EH (cell line): ENCODE results near the gene PRDM16.

ENCODE experiments used
- DNase-seq: peaks from one replicate; pipeline ENCODE4 v3.0.0-alpha.2; 2015; ENCODE audit warnings: low read depth

The PRDM16 gene

DNA sequence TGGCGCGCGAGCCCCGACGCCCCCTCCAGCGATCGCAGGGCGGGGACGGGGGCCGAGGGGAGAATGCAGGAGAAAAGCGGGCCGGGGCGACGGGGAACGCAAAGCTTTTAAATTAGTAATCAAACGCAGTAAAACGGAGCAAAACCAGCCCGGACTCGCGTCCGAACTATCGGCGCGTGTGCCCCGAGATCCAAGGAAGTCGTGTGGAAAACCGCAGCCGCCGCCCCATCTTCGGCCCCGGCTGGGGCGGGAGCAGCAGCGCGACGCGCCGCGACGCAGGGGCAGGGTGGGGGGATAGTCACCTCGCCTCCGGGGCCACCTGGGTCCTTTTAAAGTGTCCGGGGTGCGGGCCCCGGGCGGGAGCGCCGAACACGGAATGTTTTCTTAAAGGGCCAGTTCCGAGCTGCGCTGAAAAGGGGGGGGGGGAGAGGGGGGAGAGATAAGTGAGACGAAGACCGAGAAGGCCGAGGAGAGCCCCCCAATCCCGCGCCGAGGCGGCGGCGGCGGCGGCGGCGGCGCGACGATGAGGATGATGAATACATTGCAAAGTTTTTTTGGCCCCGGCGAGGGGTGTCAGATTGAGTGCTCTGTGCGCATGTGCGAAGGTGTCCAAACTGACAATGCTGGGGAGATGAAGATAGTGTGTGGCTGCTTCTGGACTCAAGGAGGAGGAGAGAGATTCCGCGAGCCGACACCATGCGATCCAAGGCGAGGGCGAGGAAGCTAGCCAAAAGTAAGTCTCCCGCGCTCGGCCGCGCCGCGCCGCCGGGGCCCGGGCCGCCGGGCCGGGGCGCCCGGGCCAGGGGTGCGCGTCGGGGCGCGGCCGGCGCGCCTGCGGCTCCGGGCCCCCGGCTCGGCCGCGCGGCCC, at the start of gene PRDM16:
Gene PRDM16, plus strand, starts transcription at position 640 of the 868 bp plus-strand sequence. Its CDS starts 57 bp downstream, at position 697.
- DNase-seq: peak; percentile 43

DNA sequence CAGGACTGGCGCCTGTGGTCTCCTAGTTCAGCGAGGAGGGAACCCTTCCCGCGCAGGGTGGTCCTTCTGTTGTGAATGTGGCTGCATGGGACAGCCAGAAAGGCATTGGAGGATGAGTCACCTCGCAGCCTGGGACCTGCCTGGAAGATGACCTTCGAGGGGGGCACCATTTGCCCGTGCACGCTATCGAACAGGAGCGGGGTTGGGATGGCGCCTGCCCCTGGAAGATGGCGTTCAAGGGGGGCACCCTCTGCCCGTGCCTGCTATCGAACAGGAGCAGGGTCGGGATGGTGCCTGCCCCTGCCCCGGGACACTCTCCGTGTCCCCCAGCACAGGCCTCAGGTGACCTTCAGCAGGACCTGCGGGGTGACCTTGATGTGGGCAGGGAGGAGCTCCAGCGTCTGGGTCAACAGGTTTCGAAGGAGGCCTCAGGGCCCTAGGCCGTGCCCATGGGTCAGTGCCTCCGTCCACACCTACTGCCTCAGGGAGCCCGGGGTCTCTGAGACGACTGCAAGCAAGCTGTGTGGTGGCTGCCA, 49.4 kb upstream of the PRDM16 start:
- DNase-seq: no peak

DNA sequence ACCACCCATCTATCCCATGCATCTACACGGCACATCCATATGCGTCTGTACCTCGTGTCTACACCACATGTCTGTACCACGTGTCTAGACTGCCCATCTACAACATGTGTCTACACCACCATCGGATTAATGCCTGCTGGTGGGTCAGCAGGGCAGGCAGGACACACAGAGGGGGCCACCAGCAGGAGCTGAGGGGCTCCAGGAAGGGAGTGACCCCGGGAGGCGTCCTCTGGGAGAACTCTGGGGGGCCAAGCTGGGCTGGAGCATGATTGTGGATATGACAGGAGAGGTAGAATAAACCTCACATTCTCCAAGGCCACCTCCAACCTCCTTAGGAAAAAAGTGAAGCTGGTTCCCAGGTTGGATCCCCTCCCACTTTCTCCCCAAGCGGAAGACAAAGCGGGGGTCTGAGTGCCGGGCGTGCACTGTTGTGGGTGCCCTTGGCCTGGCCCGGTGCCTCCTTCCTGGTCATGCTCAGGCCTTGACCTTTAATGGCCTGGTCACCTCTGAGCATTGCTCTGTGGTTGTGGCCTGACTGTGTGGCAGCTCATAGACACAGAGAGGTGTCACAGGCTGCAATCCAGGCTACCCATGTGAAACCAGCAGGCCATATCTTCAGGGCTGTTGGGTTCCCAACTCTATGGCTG, 48.6 kb upstream of the PRDM16 start:
- DNase-seq: no peak

DNA sequence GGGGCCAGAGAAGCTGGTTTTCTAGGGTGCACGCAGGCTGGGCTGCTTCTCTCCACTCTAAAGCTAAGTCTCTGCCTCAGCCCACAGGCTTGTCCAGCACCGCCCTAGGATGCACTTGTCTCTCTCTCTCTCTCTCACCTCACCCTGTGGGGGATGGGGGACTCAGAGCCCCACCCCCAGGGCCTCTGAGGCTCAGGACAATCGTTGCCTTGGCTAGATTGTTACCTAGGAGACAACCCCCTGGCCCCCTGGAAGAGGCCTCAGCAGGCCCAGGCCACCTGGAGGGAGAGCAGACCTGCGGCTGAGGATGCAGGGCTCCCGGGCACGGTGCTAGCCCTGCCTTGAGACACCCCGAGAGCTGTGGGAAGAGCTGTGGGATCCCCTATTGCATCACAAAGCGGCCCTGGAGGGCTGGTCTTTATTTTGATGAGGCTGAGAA, 47.8 kb upstream of the PRDM16 start, which contains the start of gene ACTRT2:
Gene ACTRT2, plus strand, starts transcription at position 235 of the 439 bp plus-strand sequence. CDS start 220 bp downstream, outside the sequence.
- DNase-seq: no peak

DNA sequence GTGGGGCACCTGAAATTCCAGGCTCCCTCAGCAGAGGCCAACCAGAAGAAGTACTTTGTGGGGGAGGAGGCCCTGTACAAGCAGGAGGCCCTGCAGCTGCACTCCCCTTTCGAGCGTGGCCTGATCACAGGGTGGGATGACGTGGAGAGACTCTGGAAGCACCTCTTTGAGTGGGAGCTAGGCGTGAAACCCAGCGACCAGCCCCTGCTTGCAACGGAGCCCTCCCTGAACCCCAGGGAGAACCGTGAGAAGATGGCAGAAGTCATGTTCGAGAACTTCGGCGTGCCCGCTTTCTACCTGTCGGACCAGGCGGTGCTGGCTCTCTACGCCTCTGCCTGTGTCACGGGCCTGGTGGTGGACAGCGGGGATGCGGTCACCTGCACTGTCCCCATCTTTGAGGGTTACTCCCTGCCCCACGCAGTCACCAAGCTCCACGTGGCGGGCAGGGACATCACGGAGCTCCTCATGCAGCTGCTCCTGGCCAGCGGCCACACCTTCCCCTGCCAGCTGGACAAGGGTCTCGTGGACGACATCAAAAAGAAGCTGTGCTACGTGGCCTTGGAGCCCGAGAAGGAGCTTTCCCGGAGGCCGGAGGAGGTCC, 47.1 kb upstream of the PRDM16 start:
- DNase-seq: no peak

DNA sequence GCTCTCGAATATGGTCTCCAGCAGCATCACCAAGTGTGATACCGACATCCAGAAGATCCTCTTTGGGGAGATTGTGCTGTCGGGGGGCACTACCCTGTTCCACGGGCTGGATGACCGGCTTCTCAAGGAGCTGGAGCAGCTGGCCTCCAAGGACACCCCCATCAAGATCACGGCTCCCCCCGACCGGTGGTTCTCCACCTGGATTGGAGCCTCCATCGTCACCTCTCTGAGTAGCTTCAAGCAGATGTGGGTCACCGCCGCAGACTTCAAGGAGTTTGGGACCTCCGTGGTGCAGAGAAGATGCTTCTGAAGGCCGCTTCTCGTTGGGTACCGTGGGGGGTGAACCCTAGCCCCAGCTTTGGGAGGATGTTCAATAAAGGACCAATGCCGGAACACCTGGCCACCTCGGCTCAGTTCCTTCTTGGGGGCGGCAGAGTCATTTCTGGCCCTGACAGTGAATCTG, 46.5 kb upstream of the PRDM16 start:
- no peak for DNase-seq

DNA sequence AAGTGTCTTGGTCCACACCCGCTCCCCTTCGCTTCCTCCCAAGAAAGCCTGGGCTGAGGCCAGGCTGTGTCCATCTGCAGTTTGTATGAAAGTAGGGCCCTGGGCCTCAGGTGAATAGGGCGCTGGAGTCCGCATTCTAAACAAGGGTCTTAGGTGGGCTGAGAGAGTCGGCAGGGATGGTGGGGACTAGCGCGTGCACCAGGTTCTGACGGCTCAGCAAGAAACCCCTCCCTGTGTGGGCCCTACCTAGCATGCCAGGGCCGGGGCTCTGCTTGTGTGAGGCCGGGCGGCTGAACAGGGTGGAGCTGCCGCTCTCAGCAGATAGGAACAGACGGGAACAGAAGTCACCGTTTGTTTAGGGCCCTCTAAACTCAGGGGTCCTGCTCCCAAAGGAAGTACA, 46.0 kb upstream of the PRDM16 start:
- DNase-seq: no peak

DNA sequence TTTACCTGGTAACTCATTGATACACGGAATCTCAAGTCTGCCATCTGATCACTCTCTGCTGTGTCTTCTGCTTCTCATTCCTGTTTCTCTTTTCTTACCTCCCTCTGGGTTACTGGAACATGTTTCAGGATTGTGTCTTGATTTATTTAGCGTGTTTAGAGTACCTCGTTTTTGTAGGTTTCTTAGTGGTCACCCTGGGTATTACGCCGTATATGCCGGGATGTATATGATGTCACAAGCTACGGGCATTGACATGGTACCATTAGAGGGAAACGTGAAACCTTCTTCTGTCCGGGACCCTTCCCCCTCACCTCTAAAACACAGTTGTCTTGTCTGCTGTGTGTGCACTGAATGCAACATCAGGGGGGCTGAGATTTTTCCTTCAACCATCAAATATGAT, 45.0 kb upstream of the PRDM16 start:
- no peak for DNase-seq

DNA sequence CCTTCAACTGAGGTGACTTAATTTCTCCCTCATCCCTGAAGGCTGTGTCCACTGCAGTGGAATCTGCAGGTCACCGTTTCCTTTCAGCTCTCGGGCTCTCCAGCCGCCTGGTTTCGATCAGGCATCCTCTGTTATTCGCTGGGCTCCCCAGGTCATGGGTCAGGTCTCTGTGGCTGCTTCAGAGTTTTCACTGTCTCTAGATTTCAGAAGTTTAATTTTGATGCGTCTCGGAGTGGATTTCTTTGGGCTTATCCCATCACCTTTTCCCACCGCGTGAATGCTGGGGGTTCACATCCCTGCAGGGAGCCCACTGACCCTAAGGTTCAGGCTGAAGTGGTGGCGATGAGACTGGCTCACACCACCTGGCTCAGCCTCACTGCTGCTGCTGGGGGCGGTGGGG, 44.4 kb upstream of the PRDM16 start:
- DNase-seq: no peak

DNA sequence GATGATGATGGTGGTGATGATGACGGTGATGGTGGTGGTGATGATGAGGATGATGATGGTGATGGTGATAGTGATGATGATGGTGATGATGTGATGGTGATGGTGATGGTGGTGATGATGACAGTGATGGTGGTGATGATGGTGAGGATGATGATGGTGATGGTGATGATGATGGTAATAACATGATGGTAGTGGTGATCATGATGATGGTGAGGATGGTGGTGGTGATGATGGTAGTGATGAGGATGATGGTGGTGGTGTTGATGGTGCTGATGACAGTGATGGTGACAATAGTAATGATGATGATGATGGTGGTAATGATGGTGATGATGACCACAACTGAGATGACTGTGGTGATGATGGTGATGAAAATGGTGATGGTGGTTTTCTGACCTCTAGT, 42.9 kb upstream of the PRDM16 start:
- DNase-seq: no peak

DNA sequence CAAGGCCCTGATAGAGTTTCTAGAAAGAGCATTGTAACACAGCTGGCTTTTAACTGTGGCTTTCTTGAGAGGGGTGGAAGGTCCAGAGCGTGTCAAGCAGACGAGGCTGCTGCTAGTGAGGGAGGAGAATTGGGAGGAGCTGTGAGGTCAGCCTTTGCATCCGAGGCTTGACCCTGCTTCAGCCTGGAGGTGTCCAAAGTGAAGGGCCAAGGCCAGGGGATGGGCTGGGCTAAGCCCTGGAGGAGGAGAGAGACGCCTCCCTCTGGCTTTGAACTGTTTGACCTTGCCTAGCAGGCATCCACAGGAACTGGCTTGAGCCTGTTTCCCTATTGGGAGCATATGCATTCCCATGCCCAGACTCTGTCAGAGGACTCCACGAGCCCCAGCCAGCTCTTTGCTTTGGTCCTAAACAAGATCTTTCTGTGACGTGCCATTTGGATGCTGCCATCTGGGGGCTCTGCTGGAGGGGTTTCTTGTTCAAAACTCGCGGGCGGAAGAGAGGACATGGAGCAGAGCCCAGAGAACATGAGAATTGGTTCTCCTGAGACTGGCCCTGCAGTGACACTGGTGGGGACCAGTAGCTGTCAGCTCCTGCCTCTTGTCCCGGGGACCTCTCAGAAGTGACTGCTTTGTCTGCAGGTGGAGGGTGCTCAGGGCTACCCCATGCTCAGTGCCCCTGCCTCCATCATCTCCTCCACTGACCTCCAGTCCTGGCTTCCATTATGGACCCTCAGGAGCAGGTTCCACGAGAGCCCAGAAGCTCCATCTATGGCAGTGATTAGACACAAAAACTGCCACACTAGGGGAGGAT, 42.2 kb upstream of the PRDM16 start:
- no peak for DNase-seq

DNA sequence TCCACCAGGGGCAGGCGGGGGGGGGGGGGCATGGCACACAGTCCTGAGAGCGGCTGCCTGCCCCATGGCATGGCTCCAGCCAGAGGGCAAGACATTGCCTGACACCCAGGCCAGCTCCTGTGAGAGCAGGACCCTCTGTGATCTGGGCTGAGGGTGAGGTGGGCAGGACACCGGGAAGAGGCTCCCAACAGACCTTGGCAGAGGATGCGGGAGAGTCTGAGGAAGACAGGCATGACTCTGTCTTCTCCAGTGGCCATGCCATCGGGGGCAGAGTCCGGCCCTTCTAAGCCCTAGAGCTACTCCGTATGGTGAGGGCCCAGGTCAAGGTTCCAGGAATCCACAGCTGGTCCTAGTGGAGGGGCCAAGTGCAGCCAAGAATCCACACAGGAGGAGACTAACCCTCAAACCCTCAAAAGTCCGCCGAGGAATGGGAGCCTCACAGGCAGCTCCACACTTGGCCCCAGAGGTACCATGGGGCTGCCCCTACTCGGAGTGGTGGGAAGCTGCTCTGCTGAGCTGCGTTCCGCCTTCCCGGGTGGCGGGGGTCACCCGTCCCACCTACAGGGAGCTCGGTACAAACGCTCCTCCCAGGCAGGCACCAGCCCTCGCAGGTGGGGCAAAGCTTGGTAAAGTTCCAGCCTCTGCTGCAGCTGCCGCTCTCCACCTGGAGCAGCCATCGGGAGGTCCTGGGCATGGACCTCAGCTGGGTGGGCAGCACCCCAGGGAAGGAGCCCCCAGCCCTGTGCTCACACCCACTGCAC, 41.2 kb upstream of the PRDM16 start:
- DNase-seq: no peak

DNA sequence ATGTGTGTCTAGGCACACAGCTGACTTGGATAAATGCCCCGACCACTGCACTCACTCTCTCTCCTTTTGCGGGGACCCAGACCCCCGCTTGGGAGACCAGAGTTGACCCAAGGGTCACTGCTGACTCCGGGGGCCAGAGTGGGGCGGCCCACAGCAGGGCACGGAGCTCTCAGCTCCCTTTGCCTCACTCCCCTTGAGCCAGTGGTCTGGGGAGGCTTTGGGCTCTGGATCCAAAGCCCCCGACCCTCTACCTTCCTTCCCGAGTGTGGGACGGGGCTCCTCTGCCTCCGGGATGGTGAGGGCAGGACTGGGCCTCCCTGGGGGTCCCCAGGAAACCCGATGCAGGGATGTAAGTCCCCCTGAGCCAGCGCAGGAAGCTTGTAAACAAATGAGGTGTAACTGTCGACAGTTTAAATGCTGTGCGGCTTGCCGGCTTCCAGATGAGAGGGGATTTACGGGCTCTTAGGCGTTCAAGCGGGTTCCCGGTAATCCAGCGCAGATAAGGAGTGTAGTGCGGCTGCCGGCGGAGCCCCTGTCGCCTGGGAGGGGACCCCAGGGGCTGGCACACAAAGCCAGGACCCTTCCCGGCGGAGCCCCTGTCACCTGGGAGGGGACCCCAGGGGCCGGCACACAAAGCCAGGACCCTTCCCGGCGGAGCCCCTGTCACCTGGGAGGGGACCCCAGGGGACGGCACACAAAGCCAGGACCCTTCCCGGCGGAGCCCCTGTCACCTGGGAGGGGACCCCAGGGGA, 40.3 kb upstream of the PRDM16 start:
- DNase-seq: no peak

DNA sequence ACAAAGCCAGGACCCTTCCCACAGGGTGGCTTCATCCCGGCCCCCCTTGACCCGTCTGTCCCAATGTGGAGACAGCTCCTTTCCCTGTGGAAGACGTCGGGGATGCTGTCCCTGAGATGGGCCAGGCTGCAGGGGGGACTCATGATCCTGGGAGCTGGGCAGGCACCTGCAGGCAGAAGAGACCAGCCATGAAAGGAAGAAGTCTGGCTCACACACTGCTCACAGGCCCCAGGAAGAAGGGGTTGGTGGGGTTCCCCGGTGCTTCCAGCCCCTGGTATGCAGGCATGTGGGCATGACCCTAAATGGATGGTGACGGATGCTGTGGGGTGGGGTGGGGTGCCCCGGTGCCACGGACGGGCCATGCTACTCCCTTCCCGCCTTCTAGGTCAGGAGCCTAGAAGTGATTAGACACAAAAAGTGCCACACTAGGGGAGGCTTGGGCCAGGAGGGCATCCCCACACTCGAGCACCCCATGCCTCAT, 39.5 kb upstream of the PRDM16 start:
- DNase-seq: no peak

DNA sequence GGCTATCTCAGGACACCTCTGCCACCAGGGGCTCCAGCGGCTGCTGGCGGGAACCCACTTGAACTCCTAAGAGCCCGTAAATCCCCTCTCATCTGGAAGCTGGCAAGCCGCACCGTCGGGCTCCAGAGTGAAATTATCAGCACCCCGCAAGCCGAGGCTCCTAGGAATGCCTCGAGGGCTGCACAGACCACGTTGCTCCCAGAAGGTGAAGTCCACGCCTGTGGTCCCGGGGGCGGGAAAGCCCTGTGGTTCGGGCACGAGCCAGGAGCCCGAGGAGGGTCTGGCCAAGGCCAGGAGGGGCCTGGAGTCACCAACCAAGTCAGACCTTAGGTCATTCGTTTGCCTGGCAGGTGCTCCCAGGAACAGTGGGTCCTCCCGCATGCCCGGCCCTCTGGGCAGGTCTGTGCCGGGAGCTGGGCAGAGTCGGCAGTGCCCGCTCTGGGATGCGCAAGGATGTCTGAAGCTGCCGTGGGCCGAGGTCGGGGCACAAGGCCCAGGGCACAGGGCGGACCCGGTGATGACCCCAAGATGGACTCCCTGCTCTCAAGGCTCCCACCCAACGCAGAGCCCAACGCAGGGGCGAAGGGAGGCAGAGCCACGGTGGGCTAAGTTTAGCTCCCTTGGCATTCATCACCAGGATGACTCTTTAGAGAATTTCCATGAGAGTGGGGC, 38.9 kb upstream of the PRDM16 start:
- no peak for DNase-seq

DNA sequence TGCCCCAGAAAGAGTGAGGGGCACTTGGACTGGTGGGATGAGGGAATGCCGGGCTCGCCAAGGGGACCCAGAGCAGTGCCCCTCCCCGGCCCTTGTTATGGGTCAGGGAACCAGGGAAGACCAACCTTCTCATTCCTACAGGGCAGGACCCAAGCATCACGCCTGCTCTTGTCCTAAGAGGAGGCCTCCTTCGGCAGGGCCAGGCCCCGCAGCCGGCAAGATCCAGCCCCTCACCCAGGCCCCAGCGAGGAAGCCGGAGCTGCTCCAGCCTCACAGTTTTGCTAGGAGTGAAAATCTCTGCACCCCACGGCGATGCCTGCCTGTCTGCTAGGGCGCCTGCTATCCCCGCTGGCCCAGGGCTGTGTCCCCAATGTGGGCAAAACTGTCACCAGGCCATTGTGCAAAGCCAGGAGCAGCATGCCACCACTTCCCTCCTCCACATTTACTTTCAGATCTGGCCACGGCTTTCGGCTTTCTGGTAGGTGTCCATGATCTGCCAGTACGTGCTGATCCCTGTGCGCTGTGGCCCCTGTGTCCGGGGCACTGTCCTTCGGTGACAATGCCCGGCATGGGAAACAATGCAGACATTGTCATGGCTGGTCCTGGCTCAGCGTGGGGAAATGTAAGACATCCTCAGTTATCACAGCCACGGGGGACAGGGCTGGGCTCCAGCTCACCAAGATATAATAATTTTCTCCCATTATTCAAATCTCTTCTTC, 38.2 kb upstream of the PRDM16 start:
- DNase-seq: no peak

DNA sequence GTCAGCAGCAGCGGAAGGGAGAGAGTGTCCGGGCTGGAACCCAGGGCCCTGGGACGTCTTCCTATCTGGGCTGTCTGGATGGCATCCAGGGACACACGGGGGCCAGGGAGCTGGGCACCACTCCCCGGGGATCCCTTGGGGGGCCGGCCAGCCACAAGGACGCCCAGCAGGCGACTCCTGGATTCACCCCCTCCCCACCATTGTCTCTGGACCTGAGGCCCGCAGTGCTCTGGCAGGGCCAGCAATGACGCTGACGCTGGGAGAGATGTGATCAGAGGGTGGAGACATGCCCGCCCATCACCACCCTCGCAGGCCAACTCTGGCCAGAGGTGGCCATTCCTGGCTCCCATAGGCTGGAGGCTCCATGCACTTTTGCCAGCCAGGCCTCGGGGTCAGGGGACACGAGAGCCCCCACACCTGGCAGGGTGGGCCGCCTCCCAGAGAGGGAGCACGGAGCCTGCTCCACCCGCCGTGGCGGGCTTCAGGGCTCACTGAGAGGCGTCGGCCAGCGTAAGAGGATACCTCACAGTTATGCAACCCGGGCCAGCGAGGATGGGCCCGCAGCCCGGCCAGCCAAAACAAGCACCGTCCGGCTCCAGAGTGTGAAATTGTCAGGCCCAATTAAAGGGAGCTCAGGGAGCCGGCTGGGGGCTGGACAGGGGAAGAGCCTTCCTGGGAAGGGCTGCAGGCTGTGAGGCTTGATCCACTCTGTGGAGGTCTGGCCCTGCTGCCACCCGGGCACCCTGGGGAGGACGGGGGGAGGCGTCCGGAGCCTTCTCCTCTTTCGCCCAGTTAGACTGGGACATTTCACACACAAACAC, 37.4 kb upstream of the PRDM16 start:
- DNase-seq: no peak
